GM21381 (cell line): Measurements from ENCODE around the gene TTBK1.

Experiments used
- ATAC-seq: cut with Tn5 transposase; IDR thresholded peaks from one replicate; pipeline ENCODE4 v1.9.1; 2021; ENCODE audit warnings: mild to moderate bottlenecking, moderate library complexity; ENCODE audit not compliant: unreplicated experiment

TTBK1 gene

GRCh38 chr6:43269273-43270007 is 26.2 kb downstream of the TTBK1 start:
- no peak for ATAC-seq

- no peak for ATAC-seq
Observed at GRCh38 chr6:43271103-43271815, 28.0 kb downstream of the TTBK1 start.

GRCh38 chr6:43271944-43272343 is 28.7 kb downstream of the TTBK1 start:
- no peak for ATAC-seq

GRCh38 chr6:43273707-43274106 is 30.4 kb downstream of the TTBK1 start:
- ATAC-seq = no peak

- ATAC-seq = no peak
Observed at GRCh38 chr6:43274127-43274915, 31.0 kb downstream of the TTBK1 start.

- ATAC-seq = no peak
Observed at GRCh38 chr6:43274916-43275597, 31.8 kb downstream of the TTBK1 start.

GRCh38 chr6:43275801-43276576 is 32.7 kb downstream of the TTBK1 start:
- no peak for ATAC-seq

GRCh38 chr6:43276577-43277305 is 33.5 kb downstream of the TTBK1 start:
- ATAC-seq = no peak

- no peak for ATAC-seq
Observed at GRCh38 chr6:43277306-43277642, 34.0 kb downstream of the TTBK1 start.

GRCh38 chr6:43277643-43278523 is 34.6 kb downstream of the TTBK1 start:
- ATAC-seq = no peak

GRCh38 chr6:43278524-43279078 is 35.3 kb downstream of the TTBK1 start:
- ATAC-seq = no peak

GRCh38 chr6:43280234-43280633 is 37.0 kb downstream of the TTBK1 start:
- ATAC-seq = no peak

- no peak for ATAC-seq
Observed at GRCh38 chr6:43282060-43282459, 38.8 kb downstream of the TTBK1 start.

GRCh38 chr6:43282636-43283513 is 39.6 kb downstream of the TTBK1 start:
- no peak for ATAC-seq

- ATAC-seq = no peak
Observed at GRCh38 chr6:43283514-43283901, 40.2 kb downstream of the TTBK1 start.

- ATAC-seq = no peak
Observed at GRCh38 chr6:43283905-43284304, 40.6 kb downstream of the TTBK1 start.

- no peak for ATAC-seq
Observed at GRCh38 chr6:43284991-43285781, 41.9 kb downstream of the TTBK1 start.
